WTC11 (cell line): ENCODE measurements around the gene C2orf72.

ENCODE experiments used
- CREM ChIP-seq: sonication (generic); formaldehyde crosslinking; IDR thresholded peaks from 2 replicates; pipeline ENCODE4 v1.8.1; 2022; ENCODE audit warnings: mild to moderate bottlenecking, missing genetic modification reagents, moderate library complexity
- CTCF ChIP-seq: fragments of 200-600 bp; IDR thresholded peaks from 2 replicates; pipeline ENCODE4 v1.8.0; 2022; ENCODE audit warnings: antibody characterized with exemption
- E2F1 ChIP-seq: sonication (generic); formaldehyde crosslinking; IDR thresholded peaks from 2 replicates; pipeline ENCODE4 v1.8.0; 2022; ENCODE audit warnings: mild to moderate bottlenecking, missing genetic modification reagents
- JUN ChIP-seq: sonication (generic); formaldehyde crosslinking; IDR thresholded peaks from 2 replicates; pipeline ENCODE4 v1.8.0; 2023; ENCODE audit warnings: mild to moderate bottlenecking, missing genetic modification reagents
- KAT7 ChIP-seq: sonication (generic); formaldehyde crosslinking; IDR thresholded peaks from 2 replicates; pipeline ENCODE4 v1.8.1; 2023; ENCODE audit warnings: missing genetic modification reagents, mild to moderate bottlenecking, borderline replicate concordance
- NFE2L1 ChIP-seq: sonication (generic); formaldehyde crosslinking; IDR thresholded peaks from 2 replicates; pipeline ENCODE4 v1.8.1; 2023; ENCODE audit warnings: missing genetic modification reagents
- TCF7 ChIP-seq: sonication (generic); formaldehyde crosslinking; IDR thresholded peaks from 2 replicates; pipeline ENCODE4 v1.8.0; 2022; ENCODE audit warnings: mild to moderate bottlenecking, low read depth, missing genetic modification reagents, moderate library complexity
- ZMAT4 ChIP-seq: fragments of 250-450 bp; sonication (Bioruptor Pico); IDR thresholded peaks from 2 replicates; pipeline ENCODE4 v1.9.0; 2021; ENCODE audit warnings: mild to moderate bottlenecking
- ZNF425 ChIP-seq: fragments of 250-450 bp; sonication (Bioruptor Pico); conservative IDR thresholded peaks from 2 replicates; pipeline ENCODE4 v1.9.0; 2021; ENCODE audit warnings: mild to moderate bottlenecking

- no peak for TF ChIP-seq CTCF
- TF ChIP-seq ZMAT4 (CRISPR knock-in tag) = no peak
- no peak for TF ChIP-seq KAT7
- TF ChIP-seq TCF7 (CRISPR knock-in tag) = no peak
- TF ChIP-seq ZNF425 (CRISPR knock-in tag) = no peak
- no peak for TF ChIP-seq E2F1 (CRISPR knock-in tag)
- TF ChIP-seq NFE2L1 (CRISPR knock-in tag) = no peak
- TF ChIP-seq CREM (CRISPR knock-in tag) = no peak
- no peak for TF ChIP-seq JUN (CRISPR knock-in tag)
Measured at GRCh38 chr2:231046916-231047273, 9.6 kb downstream of the C2orf72 start.
